Endothelial cell (in vitro differentiated cells): ENCODE data around the gene KY. TPM values are rescaled to one million over a fixed set of nuclear protein-coding genes. Genes with fewer than 3 reads are reported as not detected.

Experiments
- DNase-seq: peaks from one replicate; pipeline ENCODE4 v3.0.0; 2021; ENCODE audit warnings: low spot score
- H3K27ac Mint-ChIP-seq: one replicate; pipeline ENCODE4 v1.8.0; 2021; ENCODE audit warnings: mixed read lengths, inconsistent platforms; ENCODE audit not compliant: unreplicated experiment
- H3K27me3 Mint-ChIP-seq: one replicate; pipeline ENCODE4 v1.8.0; 2021; ENCODE audit warnings: mild to moderate bottlenecking, moderate library complexity, mixed read lengths, inconsistent platforms; ENCODE audit not compliant: unreplicated experiment
- H3K36me3 Mint-ChIP-seq: one replicate; pipeline ENCODE4 v1.8.0; 2021; ENCODE audit warnings: mild to moderate bottlenecking, low read depth, mixed read lengths, inconsistent platforms; ENCODE audit not compliant: unreplicated experiment
- H3K4me1 Mint-ChIP-seq: one replicate; pipeline ENCODE4 v1.8.0; 2021; ENCODE audit warnings: mild to moderate bottlenecking, mixed read lengths, inconsistent platforms; ENCODE audit not compliant: unreplicated experiment
- H3K4me3 Mint-ChIP-seq: one replicate; pipeline ENCODE4 v1.8.0; 2021; ENCODE audit warnings: mild to moderate bottlenecking, mixed read lengths, inconsistent platforms; ENCODE audit not compliant: unreplicated experiment
- H3K9me3 Mint-ChIP-seq: one replicate; pipeline ENCODE4 v1.8.0; 2021; ENCODE audit warnings: mixed read lengths, inconsistent platforms; ENCODE audit not compliant: unreplicated experiment
- CTCF ChIP-seq: fragments of 200-600 bp; sonication (generic); IDR thresholded peaks from one replicate; pipeline ENCODE4 v1.5.0; 2021; ENCODE audit warnings: antibody characterized with exemption; ENCODE audit not compliant: unreplicated experiment
- long read RNA-seq: library from polyadenylated mRNA; unstranded; transcript quantifications from one replicate; pipeline ENCODE4 v2.0.0, GENCODE V29; 2020; ENCODE audit not compliant: unreplicated experiment
- total RNA-seq: library from RNA; stranded (reverse); fragmentation: NEBNext Ultra II Directional; extraction: Animal tissue kit (Norgen Biotek cat#: 25700); gene quantifications from one replicate; pipeline ENCODE4 v1.2.1, GENCODE V29; 2021; ENCODE audit not compliant: unreplicated experiment

KY gene
- total RNA-seq, result not detected
- long read RNA-seq, result 0 reads

- DNase-seq, result peak; percentile 52
- TF ChIP-seq CTCF, result no peak
- Mint-ChIP-seq H3K9me3 (no peaks in the 10 kb centered on the region), H3K27me3 (peaks cover 12% of the 10 kb centered on the region), H3K4me1 (peaks cover 2% of the 10 kb centered on the region), H3K36me3 (no peaks in the 10 kb centered on the region), H3K4me3 (no peak within 1 kb of the TSS), H3K27ac (no peak within 1 kb of the TSS)
Observed at GRCh38 chr3:134650431-134651346, at the start of gene KY. Gene KY, minus strand, starts transcription at chr3:134651022. Its CDS starts 62 bp downstream, at chr3:134650960.

GRCh38 chr3:134699721-134700120 lies 48.9 kb upstream of the KY start:
- H3K27me3 Mint-ChIP-seq, result no peaks in the 10 kb centered on the region

GRCh38 chr3:134699141-134699711 lies 48.4 kb upstream of the KY start:
- no peak overlapping the region for H3K27ac Mint-ChIP-seq
- no peak for TF ChIP-seq CTCF

More at GRCh38 chr3:134699721-134700120, 48.9 kb upstream of the KY start:
- H3K4me3 Mint-ChIP-seq, result no peak overlapping the region
- no peak for TF ChIP-seq CTCF
- H3K27ac Mint-ChIP-seq, result no peak overlapping the region
- no peak for DNase-seq
- H3K9me3 Mint-ChIP-seq, result no peaks in the 10 kb centered on the region
- H3K4me1 Mint-ChIP-seq, result peaks cover 2% of the 10 kb centered on the region
- H3K36me3 Mint-ChIP-seq, result no peaks in the 10 kb centered on the region

GRCh38 chr3:134697830-134698689 lies 47.2 kb upstream of the KY start:
- Mint-ChIP-seq H3K27ac (no peak overlapping the region), H3K4me3 (no peak overlapping the region), H3K9me3 (no peaks in the 10 kb centered on the region), H3K36me3 (no peaks in the 10 kb centered on the region), H3K27me3 (no peaks in the 10 kb centered on the region), H3K4me1 (peaks cover 2% of the 10 kb centered on the region)
- no peak for TF ChIP-seq CTCF
- no peak for DNase-seq

More at GRCh38 chr3:134699141-134699711, 48.4 kb upstream of the KY start:
- Mint-ChIP-seq H3K36me3 (no peaks in the 10 kb centered on the region), H3K4me3 (no peak overlapping the region), H3K9me3 (no peaks in the 10 kb centered on the region), H3K4me1 (peaks cover 2% of the 10 kb centered on the region), H3K27me3 (no peaks in the 10 kb centered on the region)
- no peak for DNase-seq
